Astrocyte of the cerebellum (primary cell): ENCODE results near the gene ZNF565.
"Not testable (repeated sequence)": the region's sequence is repeated elsewhere in the genome, so short reads cannot be mapped to it uniquely, and the experiment has no call there.

Experiments used
- DNase-seq: peaks from one replicate; pipeline ENCODE4 v3.0.0-alpha.2; 2011; ENCODE audit warnings: low read depth
- H3K4me3 ChIP-seq: 2 replicates; pipeline ENCODE4 v1.5.1; 2011; ENCODE audit warnings: mild to moderate bottlenecking, low read depth, low read length, moderate library complexity
- in situ Hi-C: cut with HindIII; loops from 2 replicates; pipeline ENCODE4 v1.10.0; 2017; ENCODE audit warnings: low sequenced_read_pairs
- TF ChIP-seq, protein P1 (sequence below): IDR thresholded peaks from 2 replicates; pipeline ENCODE4 v1.5.1; 2012; ENCODE audit warnings: low read length, low read depth, moderate library complexity, mild to moderate bottlenecking; ENCODE audit errors: missing control alignments

ZNF565 gene

DNA sequence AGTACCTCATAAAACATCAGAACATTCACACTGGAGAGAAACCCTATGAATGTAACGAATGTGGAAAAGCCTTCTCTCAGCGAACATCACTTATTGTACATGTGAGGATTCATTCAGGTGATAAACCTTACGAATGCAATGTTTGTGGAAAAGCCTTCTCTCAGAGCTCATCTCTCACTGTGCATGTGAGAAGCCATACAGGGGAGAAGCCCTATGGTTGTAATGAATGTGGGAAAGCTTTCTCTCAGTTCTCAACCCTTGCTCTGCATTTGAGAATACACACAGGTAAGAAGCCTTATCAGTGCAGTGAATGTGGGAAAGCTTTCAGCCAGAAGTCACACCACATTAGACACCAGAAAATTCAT, 22.5 kb upstream of the ZNF565 start:
- TF ChIP-seq, protein P1, sequence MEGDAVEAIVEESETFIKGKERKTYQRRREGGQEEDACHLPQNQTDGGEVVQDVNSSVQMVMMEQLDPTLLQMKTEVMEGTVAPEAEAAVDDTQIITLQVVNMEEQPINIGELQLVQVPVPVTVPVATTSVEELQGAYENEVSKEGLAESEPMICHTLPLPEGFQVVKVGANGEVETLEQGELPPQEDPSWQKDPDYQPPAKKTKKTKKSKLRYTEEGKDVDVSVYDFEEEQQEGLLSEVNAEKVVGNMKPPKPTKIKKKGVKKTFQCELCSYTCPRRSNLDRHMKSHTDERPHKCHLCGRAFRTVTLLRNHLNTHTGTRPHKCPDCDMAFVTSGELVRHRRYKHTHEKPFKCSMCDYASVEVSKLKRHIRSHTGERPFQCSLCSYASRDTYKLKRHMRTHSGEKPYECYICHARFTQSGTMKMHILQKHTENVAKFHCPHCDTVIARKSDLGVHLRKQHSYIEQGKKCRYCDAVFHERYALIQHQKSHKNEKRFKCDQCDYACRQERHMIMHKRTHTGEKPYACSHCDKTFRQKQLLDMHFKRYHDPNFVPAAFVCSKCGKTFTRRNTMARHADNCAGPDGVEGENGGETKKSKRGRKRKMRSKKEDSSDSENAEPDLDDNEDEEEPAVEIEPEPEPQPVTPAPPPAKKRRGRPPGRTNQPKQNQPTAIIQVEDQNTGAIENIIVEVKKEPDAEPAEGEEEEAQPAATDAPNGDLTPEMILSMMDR, result no peak
- no peak for DNase-seq
- in situ Hi-C loops, result no loop called here
- no peak overlapping the region for H3K4me3 ChIP-seq

DNA sequence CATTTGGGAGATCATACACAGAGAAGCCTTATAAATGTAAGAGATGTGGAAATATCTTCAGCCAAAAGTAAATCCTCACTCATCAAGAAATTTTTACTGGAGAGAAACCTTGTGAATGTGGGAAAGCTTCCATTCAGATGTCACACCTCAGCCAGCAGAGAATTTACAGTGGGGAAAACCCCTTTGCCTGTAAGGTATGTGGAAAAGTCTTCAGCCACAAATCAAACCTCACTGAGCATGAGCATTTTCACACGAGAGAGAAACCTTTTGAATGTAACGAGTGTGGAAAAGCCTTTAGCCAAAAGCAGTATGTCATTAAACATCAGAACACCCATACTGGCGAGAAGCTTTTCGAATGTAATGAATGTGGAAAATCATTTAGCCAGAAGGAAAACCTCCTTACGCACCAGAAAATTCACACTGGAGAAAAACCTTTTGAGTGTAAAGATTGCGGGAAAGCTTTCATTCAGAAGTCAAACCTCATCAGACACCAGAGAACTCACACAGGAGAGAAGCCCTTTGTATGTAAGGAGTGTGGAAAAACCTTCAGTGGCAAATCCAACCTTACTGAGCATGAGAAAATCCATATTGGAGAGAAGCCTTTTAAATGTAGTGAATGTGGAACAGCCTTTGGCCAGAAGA, 22.0 kb upstream of the ZNF565 start:
- H3K4me3 ChIP-seq, result no peak overlapping the region
- no peak for DNase-seq
- in situ Hi-C loops, result no loop called here
- TF ChIP-seq, protein P1, result no peak

DNA sequence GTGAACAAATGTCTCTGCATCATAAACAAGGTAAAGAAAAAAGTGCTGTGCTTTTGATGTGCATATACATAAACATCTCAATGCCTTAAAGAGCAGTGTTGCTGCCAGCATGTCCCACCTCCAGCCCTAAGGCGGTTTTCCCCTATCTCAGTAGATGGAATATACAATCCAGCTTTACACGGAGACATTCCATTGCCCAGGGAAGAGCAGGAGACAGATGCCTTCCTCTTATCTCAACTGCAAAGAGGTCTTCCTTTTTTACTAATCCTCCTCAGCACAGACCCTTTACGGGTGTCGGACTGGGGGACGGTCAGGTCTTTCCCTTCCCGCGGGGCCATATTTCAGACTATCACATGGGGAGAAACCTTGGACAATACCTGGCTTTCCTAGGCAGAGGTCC, 19.2 kb upstream of the ZNF565 start:
- DNase-seq, in situ Hi-C loops, H3K4me3 ChIP-seq: not testable (repeated sequence)

DNA sequence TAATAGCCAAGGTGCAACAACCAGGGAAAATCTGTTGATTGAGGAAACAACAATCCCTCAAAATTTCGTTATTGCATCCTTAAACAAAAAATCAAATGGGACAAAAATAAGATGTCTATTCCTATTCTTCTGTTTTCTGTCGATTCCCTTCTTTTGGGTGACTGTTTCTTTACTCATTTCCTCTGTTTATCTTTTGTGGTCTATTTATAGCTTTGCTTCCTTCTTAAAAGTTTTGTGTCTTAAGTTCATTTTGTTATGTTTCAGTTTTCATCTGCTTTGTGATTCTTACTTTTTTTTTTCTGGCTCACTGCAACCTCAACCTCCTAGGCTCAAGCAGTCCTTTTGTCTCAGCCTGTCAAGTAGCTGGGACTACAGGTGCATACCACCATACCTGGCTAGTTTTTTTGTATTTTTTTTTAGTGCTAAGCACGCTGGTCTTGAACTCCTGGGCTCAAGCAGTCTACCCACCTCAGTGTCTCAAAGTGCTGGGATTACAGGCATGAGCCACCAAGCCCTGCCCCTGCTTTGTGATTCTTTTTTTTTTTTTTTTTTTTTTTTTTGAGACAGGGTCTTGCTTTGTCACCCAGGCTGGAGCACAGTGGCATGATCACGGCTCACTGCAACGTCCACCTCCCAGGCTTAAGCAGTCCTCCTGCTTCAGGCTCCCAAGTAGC, 10.9 kb upstream of the ZNF565 start:
- TF ChIP-seq, protein P1, result no peak
- no peak overlapping the region for H3K4me3 ChIP-seq
- in situ Hi-C loops, result no loop called here
- DNase-seq, result no peak

DNA sequence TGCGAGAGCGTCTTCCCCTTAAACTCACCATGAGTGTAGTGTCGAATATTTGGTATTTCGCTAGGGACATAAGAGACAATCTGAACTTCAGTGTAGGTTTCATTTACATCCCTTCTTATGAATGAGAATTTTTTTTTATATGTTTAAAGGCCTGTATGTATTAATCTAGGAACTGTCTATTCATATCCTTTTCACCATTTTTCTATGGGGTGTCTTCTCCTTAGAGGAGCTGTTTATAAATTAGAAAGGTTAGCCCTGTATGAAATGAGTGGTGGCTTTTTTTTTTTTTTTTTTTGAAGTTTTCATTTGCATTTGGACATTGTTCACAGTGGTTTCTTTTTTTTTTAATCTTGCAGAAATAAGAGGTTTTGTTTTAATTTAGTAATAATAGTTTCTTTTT, 8.0 kb upstream of the ZNF565 start:
- no peak overlapping the region for H3K4me3 ChIP-seq
- in situ Hi-C loops, result no loop called here
- DNase-seq, result no peak
- TF ChIP-seq, protein P1, result no peak

DNA sequence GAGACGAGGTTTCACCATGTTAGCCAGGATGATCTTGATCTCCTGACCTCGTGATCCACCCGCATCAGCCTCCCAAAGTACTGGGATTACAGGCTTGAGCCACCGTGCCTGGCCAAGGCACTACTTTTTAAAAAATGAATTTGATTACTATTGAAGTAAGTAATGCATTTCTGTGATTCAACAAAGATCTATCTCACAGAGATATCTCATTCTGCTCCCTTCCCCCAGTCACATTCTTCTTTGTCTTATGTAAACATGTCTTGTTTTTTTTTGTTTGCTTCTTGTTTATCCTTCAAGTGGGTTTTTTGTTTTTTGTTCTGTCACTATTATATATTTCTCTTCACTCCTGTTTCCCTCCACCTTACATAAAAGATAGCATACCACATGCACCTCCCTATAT, 7.0 kb upstream of the ZNF565 start:
- DNase-seq, result no peak
- in situ Hi-C loops, result no loop called here
- H3K4me3 ChIP-seq, result no peak overlapping the region
- TF ChIP-seq, protein P1, result no peak

DNA sequence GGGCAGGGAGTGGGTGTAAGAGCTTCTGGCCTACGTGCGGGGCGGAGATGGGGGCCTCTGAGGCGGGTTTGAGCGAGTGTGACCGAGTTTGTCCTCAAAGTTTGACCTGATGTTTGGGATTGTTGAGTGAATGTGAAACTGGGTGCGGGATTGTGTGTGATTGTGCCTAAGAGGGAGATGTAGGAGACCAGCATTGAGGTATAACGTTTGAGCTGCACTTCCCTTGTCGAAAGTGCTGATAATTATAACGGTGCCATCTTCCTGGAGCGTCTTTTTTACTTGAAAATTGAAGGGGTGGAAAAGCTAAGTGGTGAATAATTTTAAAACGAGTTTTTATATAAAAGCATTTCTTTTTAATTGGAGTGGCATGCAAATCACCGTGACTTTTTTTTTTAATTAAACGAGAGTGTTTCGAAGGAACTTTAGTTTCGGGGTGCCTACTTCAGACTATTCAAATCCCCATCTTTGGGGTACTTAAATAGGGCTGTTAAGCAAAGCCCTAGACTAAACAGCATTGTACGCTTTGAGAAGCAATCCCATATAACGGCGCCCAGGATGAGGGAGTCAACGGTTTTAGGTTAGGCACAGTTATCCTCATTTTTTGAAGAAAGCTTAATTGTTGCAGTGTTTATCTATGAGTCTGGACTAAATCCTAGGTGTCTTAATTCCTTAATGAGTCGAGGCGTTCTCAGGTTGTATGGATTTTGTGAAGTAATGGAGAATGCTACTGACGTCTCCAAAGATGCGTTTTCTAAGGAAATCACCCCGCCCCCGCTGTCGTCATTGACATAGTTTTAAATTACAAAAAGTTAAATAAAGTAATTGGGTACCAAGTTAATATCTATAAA, 1.0 kb upstream of the ZNF565 start:
- DNase-seq, result no peak
- in situ Hi-C loops, result no loop called here
- TF ChIP-seq, protein P1, result no peak
- peak overlapping the region; percentile 99 for H3K4me3 ChIP-seq
